T-cell (primary cell): ENCODE results near the gene VAMP8. TPM values are rescaled to one million over a fixed set of nuclear protein-coding genes. Genes with fewer than 3 reads are reported as not detected.
A peak's percentile ranks its signal among the peaks of the same experiment; 100 is the strongest.

Experiments
- ATAC-seq, 4 experiments: fragments of 200-7000 bp in 3 of 4; fragments of 150-1000 bp in 1 of 4; cut with Tn5 transposase; replicated peaks in 1 of 4; 1 replicate in 3 of 4; 2 replicates in 1 of 4; pipeline ENCODE4 v1.10.0; 2021; ENCODE audit warnings: moderate library complexity in 3 of 4, mild to moderate bottlenecking in 2 of 4, moderate number of reproducible peaks in 1 of 4
- CTCF ChIA-PET, 2 donors: fragments of 300-600 bp; sonication (Branson Sonifier 250); formaldehyde crosslinking; loops; one replicate each; lab custom pipeline; 2022; ENCODE audit warnings: antibody characterized with exemption in 2 of 2; lab: Charles Lee
- POLR2A ChIA-PET, 2 donors: fragments of 300-600 bp; sonication (Branson Sonifier 250); formaldehyde crosslinking; loops; one replicate each; lab custom pipeline; 2022; ENCODE audit warnings: antibody characterized with exemption in 2 of 2; lab: Charles Lee
- DNase-seq, 35 experiments: peaks; one replicate each; pipeline versions ENCODE4 v3.0.0 to v3.0.0-alpha.2; 2013 to 2023
- H3K27ac ChIP-seq: one replicate; pipeline ENCODE4 v1.5.1; 2013; ENCODE audit warnings: low read length
- H3K27me3 ChIP-seq, 2 experiments: replicated peaks in 1 of 2; 1 replicate in 1 of 2; 2 replicates in 1 of 2; pipeline versions ENCODE4 v1.6.1 to v1.7.0; 2013; ENCODE audit warnings: low read length in 1 of 2, mixed read lengths in 1 of 2; ENCODE audit not compliant: control insufficient read depth in 2 of 2, insufficient read depth in 2 of 2; ENCODE audit errors: extremely low read depth in 1 of 2
- H3K36me3 ChIP-seq, 2 donors: 1 replicate in 1 of 2; 2 replicates in 1 of 2; pipeline versions ENCODE4 v1.6.1 to v1.7.0; 2013; ENCODE audit warnings: low read length in 1 of 2; ENCODE audit not compliant: control insufficient read depth in 2 of 2, insufficient read depth in 1 of 2; ENCODE audit errors: extremely low read depth in 1 of 2
- H3K4me1 ChIP-seq, 2 experiments: 1 replicate in 1 of 2; 2 replicates in 1 of 2; pipeline versions ENCODE4 v1.6.1 to v1.7.0; 2013; ENCODE audit warnings: low read length in 2 of 2, mixed read lengths in 1 of 2; ENCODE audit not compliant: insufficient read depth in 2 of 2, control insufficient read depth in 1 of 2; ENCODE audit errors: extremely low read depth in 1 of 2
- H3K4me3 ChIP-seq, 2 donors: 1 replicate in 1 of 2; 2 replicates in 1 of 2; pipeline versions ENCODE4 v1.5.1 to v1.7.0; 2013; ENCODE audit warnings: mild to moderate bottlenecking in 2 of 2, low read length in 1 of 2, moderate library complexity in 1 of 2; ENCODE audit not compliant: control insufficient read depth in 1 of 2; ENCODE audit errors: extremely low read depth in 1 of 2
- H3K9me3 ChIP-seq: 2 replicates; pipeline ENCODE4 v1.7.0; 2013
- H3K27ac Mint-ChIP-seq, 2 donors: one replicate each; pipeline ENCODE4 v1.8.0; 2020 to 2021; ENCODE audit warnings: mild to moderate bottlenecking in 2 of 2, mixed read lengths in 2 of 2
- H3K27me3 Mint-ChIP-seq, 2 donors: one replicate each; pipeline ENCODE4 v1.8.0; 2021 to 2022; ENCODE audit warnings: mixed read lengths in 2 of 2
- H3K36me3 Mint-ChIP-seq: one replicate; pipeline ENCODE4 v1.8.0; 2021; ENCODE audit warnings: mixed read lengths
- H3K4me1 Mint-ChIP-seq, 3 donors: one replicate each; pipeline ENCODE4 v1.8.0; 2020 to 2022; ENCODE audit warnings: mixed read lengths in 3 of 3, mild to moderate bottlenecking in 1 of 3
- H3K4me3 Mint-ChIP-seq, 3 donors: one replicate each; pipeline ENCODE4 v1.8.0; 2020 to 2022; ENCODE audit warnings: mild to moderate bottlenecking in 3 of 3, mixed read lengths in 3 of 3, moderate library complexity in 3 of 3
- H3K9me3 Mint-ChIP-seq, 3 donors: one replicate each; pipeline ENCODE4 v1.8.0; 2020 to 2022; ENCODE audit warnings: mixed read lengths in 3 of 3
- WGBS: methylation state at CpG from one replicate; pipeline ENCODE4 v1.1.5; 2013; ENCODE audit warnings: missing lambda C conversion rate; ENCODE audit not compliant: insufficient coverage; 5-methylcytosine and 5-hydroxymethylcytosine counted together
- total RNA-seq, 35 experiments: library from RNA in 6 of 35; stranded (reverse) in 6 of 35; fragments of 120-200 nt in 1 of 35; gene quantifications; one replicate each; pipeline versions ENCODE4 v1.2.1 to v1.2.4 and lab custom pipeline; 2013 to 2026

Gene VAMP8
- total RNA-seq, result 100 to 1,000 TPM in 1 of 5 donors, 10 to 100 TPM in 4; 76.2 to 102 (median 84.5) TPM
- 91.5 TPM for total RNA-seq (2013)
- total RNA-seq (lab: John Stamatoyannopoulos, UW), result 16.0 to 59.9 (median 36.1) reads per million in 29 experiments

- Histone ChIP-seq H3K4me1 (peaks cover 13 to 40% of the 10 kb centered on the region in 2 experiments), H3K9me3 (no peaks in the 10 kb centered on the region), H3K27me3 (peaks cover 0 to 2% of the 10 kb centered on the region in 2 experiments), H3K27ac (peak within 1 kb of the TSS; percentile 55), H3K4me3 (peak within 1 kb of the TSS; percentile 60 to 71), H3K36me3 (peaks cover 11 to 14% of the 10 kb centered on the region in 2 donors)
- H3K4me3 Mint-ChIP-seq, result peak within 1 kb of the TSS; percentile 93 to 96 (median 94)
- 0% methylated on average over 13 of the region's 19 CpGs for WGBS
- peaks cover 17% of the 10 kb centered on the region for H3K36me3 Mint-ChIP-seq
- POLR2A ChIA-PET, result interaction anchor here (0.6 to 1.5 kb wide), 3 partner anchors 17 to 856 kb away, joined by 3 to 4 read pairs (median 3); partner anchors contain the start of genes GGCX (in 1 of the 2) and RNF181 (in 1 of the 2)
- CTCF ChIA-PET, result interaction anchor here (0.6 to 2.1 kb wide), 7 partner anchors 10 to 186 kb away, joined by 3 to 9 read pairs (median 6); no protein-coding TSS in a partner anchor
- H3K27me3 Mint-ChIP-seq, result no peaks in the 10 kb centered on the region
- peaks cover 36 to 50% (median 45%) of the 10 kb centered on the region in 3 donors for H3K4me1 Mint-ChIP-seq
- peak within 1 kb of the TSS; percentile 86 to 98 for H3K27ac Mint-ChIP-seq
- ATAC-seq, result peak; percentile 85 to 92 (median 88)
- H3K9me3 Mint-ChIP-seq, result no peaks in the 10 kb centered on the region
- DNase-seq, result peak; percentile 7 to 75 (median 48)
These were observed at the start of gene VAMP8 for GRCh38 chr2:85577386-85578242. Gene VAMP8 (plus strand): TSS chr2:85577586. CDS start chr2:85577647, 61 bp downstream.

- no peak overlapping the region for H3K4me3 Mint-ChIP-seq
- Histone ChIP-seq H3K9me3 (no peaks in the 10 kb centered on the region), H3K4me3 (no peak overlapping the region), H3K27me3 (peaks cover 0 to 3% of the 10 kb centered on the region in 2 experiments), H3K36me3 (no peaks in the 10 kb centered on the region), H3K27ac (no peak overlapping the region), H3K4me1 (no peaks in the 10 kb centered on the region)
- ChIA-PET CTCF (no interaction called here), POLR2A (no interaction called here)
- H3K9me3 Mint-ChIP-seq, result no peaks in the 10 kb centered on the region
- peaks cover 7 to 14% of the 10 kb centered on the region in 2 donors for H3K27me3 Mint-ChIP-seq
- no peaks in the 10 kb centered on the region for H3K36me3 Mint-ChIP-seq
- H3K27ac Mint-ChIP-seq, result no peak overlapping the region
- no peaks in the 10 kb centered on the region for H3K4me1 Mint-ChIP-seq
- no peak for ATAC-seq
- DNase-seq, result no peak
These were observed 49.6 kb upstream of the VAMP8 start for GRCh38 chr2:85527787-85528186.

GRCh38 chr2:85528355-85528754 is 49.0 kb upstream of the VAMP8 start:
- DNase-seq (no peak), ATAC-seq (no peak)
- POLR2A ChIA-PET, result no interaction called here
- CTCF ChIA-PET, result no interaction called here
- no peak overlapping the region for H3K4me3 Mint-ChIP-seq
- H3K27me3 Mint-ChIP-seq, result peaks cover 7 to 14% of the 10 kb centered on the region in 2 donors
- H3K9me3 Mint-ChIP-seq, result no peaks in the 10 kb centered on the region
- H3K36me3 ChIP-seq, result no peaks in the 10 kb centered on the region
- no peaks in the 10 kb centered on the region for H3K36me3 Mint-ChIP-seq
- H3K9me3 ChIP-seq, result no peaks in the 10 kb centered on the region
- no peak overlapping the region for H3K27ac ChIP-seq
- H3K27ac Mint-ChIP-seq, result no peak overlapping the region
- peaks cover 0 to 3% of the 10 kb centered on the region in 2 experiments for H3K27me3 ChIP-seq
- no peaks in the 10 kb centered on the region for H3K4me1 ChIP-seq
- H3K4me1 Mint-ChIP-seq, result no peaks in the 10 kb centered on the region
- WGBS, result 100% methylated on average over 2 of the region's 2 CpGs
- no peak overlapping the region for H3K4me3 ChIP-seq

- no peaks in the 10 kb centered on the region for H3K9me3 Mint-ChIP-seq
- no peak overlapping the region for H3K27ac ChIP-seq
- no peak overlapping the region for H3K4me3 ChIP-seq
- no peak overlapping the region for H3K27ac Mint-ChIP-seq
- no CpG with 5 or more reads among the region's 1 CpG for WGBS
- ChIA-PET CTCF (no interaction called here), POLR2A (no interaction called here)
- peaks cover 7 to 14% of the 10 kb centered on the region in 2 donors for H3K27me3 Mint-ChIP-seq
- ATAC-seq, result no peak
- H3K36me3 ChIP-seq, result no peaks in the 10 kb centered on the region
- no peaks in the 10 kb centered on the region for H3K36me3 Mint-ChIP-seq
- H3K27me3 ChIP-seq, result peaks cover 0 to 3% of the 10 kb centered on the region in 2 experiments
- H3K4me1 ChIP-seq, result no peaks in the 10 kb centered on the region
- DNase-seq, result no peak
- H3K4me3 Mint-ChIP-seq, result no peak overlapping the region
- H3K4me1 Mint-ChIP-seq, result no peaks in the 10 kb centered on the region
- H3K9me3 ChIP-seq, result no peaks in the 10 kb centered on the region
These were observed 47.6 kb upstream of the VAMP8 start for GRCh38 chr2:85529809-85530208.

GRCh38 chr2:85531589-85531988 is 45.8 kb upstream of the VAMP8 start:
- POLR2A ChIA-PET, result interaction anchor here in 1 of 2 donors (0.6 kb wide), 1 partner anchor 57 kb away, joined by 3 read pairs; no protein-coding TSS in a partner anchor

GRCh38 chr2:85534099-85534498 is 43.3 kb upstream of the VAMP8 start:
- peaks cover 15 to 17% (median 15%) of the 10 kb centered on the region in 3 donors for H3K4me1 Mint-ChIP-seq
- 100% methylated on average over 1 of the region's 3 CpGs for WGBS
- Histone ChIP-seq H3K36me3 (no peaks in the 10 kb centered on the region), H3K27ac (no peak overlapping the region), H3K9me3 (no peaks in the 10 kb centered on the region), H3K4me3 (no peak overlapping the region), H3K4me1 (peaks cover 9 to 14% of the 10 kb centered on the region in 2 experiments), H3K27me3 (peaks cover 0 to 3% of the 10 kb centered on the region in 2 experiments)
- no peak overlapping the region for H3K4me3 Mint-ChIP-seq
- no peak for ATAC-seq
- CTCF ChIA-PET, result interaction anchor here in 1 of 2 donors (8.7 kb wide), 1 partner anchor 17 kb away, joined by 63 read pairs; no protein-coding TSS in a partner anchor
- no peaks in the 10 kb centered on the region for H3K36me3 Mint-ChIP-seq
- no peak overlapping the region for H3K27ac Mint-ChIP-seq
- no peak for DNase-seq
- POLR2A ChIA-PET, result interaction anchor here in 1 of 2 donors (0.7 kb wide), 1 partner anchor 45 kb away, joined by 3 read pairs; no protein-coding TSS in a partner anchor
- H3K9me3 Mint-ChIP-seq, result no peaks in the 10 kb centered on the region
- H3K27me3 Mint-ChIP-seq, result no peaks in the 10 kb centered on the region

More at GRCh38 chr2:85531589-85531988, 45.8 kb upstream of the VAMP8 start:
- peaks cover 4 to 14% of the 10 kb centered on the region in 2 donors for H3K27me3 Mint-ChIP-seq
- no peak overlapping the region for H3K27ac Mint-ChIP-seq
- no peak overlapping the region for H3K27ac ChIP-seq
- no peaks in the 10 kb centered on the region for H3K9me3 Mint-ChIP-seq
- no peaks in the 10 kb centered on the region for H3K4me1 ChIP-seq
- no peak overlapping the region for H3K4me3 Mint-ChIP-seq
- no peaks in the 10 kb centered on the region for H3K36me3 ChIP-seq
- no peaks in the 10 kb centered on the region for H3K36me3 Mint-ChIP-seq
- H3K27me3 ChIP-seq, result peaks cover 0 to 3% of the 10 kb centered on the region in 2 experiments
- no peaks in the 10 kb centered on the region for H3K9me3 ChIP-seq
- no CpG with 5 or more reads among the region's 2 CpGs for WGBS
- DNase-seq (no peak), ATAC-seq (no peak)
- H3K4me3 ChIP-seq, result no peak overlapping the region
- H3K4me1 Mint-ChIP-seq, result peaks cover 0 to 4% (median 3%) of the 10 kb centered on the region in 3 donors
- CTCF ChIA-PET, result interaction anchor here in 1 of 2 donors (0.7 kb wide), 1 partner anchor 111 kb away, joined by 8 read pairs; no protein-coding TSS in a partner anchor
